ENCODE data around the gene CCSER1.

The CCSER1 gene

GRCh38 chr4:90992213-90992612 is 865.0 kb downstream of the CCSER1 start:
- no peak overlapping the region for H2AK5ac ChIP-seq (ENCODE audit: low read depth, low read length)
- H3K9me3 ChIP-seq (replicated peaks in 1 of 2; ENCODE audit: control insufficient read depth in 2 of 2, insufficient read depth in 1 of 2, low read depth in 1 of 2, low read length in 2 of 2): no peaks in the 10 kb centered on the region
- no peak overlapping the region for H3K4me2 ChIP-seq (ENCODE audit: insufficient read depth, low read length, poor library complexity, severe bottlenecking)
- H4K8ac ChIP-seq (ENCODE audit: low read depth, low read length): no peak overlapping the region
- no peak overlapping the region for H3K14ac ChIP-seq (ENCODE audit: low read length)
- no peaks in the 10 kb centered on the region for H3K79me1 ChIP-seq (ENCODE audit: low read depth, low read length)
- no peak overlapping the region for H3K4me3 ChIP-seq (ENCODE audit: low read length in 2 of 2)
- no peak overlapping the region for H2AFZ ChIP-seq (ENCODE audit: low read length)
- no peak overlapping the region for H3K27ac ChIP-seq (replicated peaks; ENCODE audit: low read length)
- no peak overlapping the region for H3K18ac ChIP-seq (ENCODE audit: low read length)
- no peak overlapping the region for H2BK5ac ChIP-seq (ENCODE audit: low read length)
- H2BK12ac ChIP-seq (ENCODE audit: low read length): no peak overlapping the region
- no peak overlapping the region for H3K23ac ChIP-seq (ENCODE audit: low read depth, low read length, poor library complexity)
- H3K4me1 ChIP-seq (ENCODE audit: control insufficient read depth in 2 of 2, insufficient read depth in 1 of 2, low read depth in 1 of 2, low read length in 2 of 2): no peaks in the 10 kb centered on the region
- H3K36me3 ChIP-seq (replicated peaks in 1 of 2; ENCODE audit: control insufficient read depth in 2 of 2, insufficient read depth in 2 of 2, low read length in 2 of 2): no peaks in the 10 kb centered on the region
- no peak for DNase-seq (ENCODE audit: low spot score)
- no peak overlapping the region for H4K91ac ChIP-seq (ENCODE audit: low read depth, low read length, poor library complexity)
- H3K9ac ChIP-seq (ENCODE audit: low read depth, low read length, poor library complexity): no peak overlapping the region
- H3K27me3 ChIP-seq (ENCODE audit: control insufficient read depth in 3 of 3, insufficient read depth in 3 of 3, low read depth in 1 of 3, low read length in 3 of 3): no peaks in the 10 kb centered on the region
- no peak overlapping the region for H2BK120ac ChIP-seq (ENCODE audit: low read depth, low read length)
- WGBS, 2 donors (ENCODE audit: extremely low coverage in 2 of 2, insufficient read length in 2 of 2, insufficient replicate concordance in 1 of 2): no CpG with 5 or more reads among the region's 2 CpGs
- no peak overlapping the region for H2BK15ac ChIP-seq (ENCODE audit: low read length)
- no peak overlapping the region for H3K4ac ChIP-seq (ENCODE audit: low read length)

- Histone ChIP-seq H3K36me3 (replicated peaks in 1 of 2; ENCODE audit: control insufficient read depth in 2 of 2, insufficient read depth in 2 of 2, low read length in 2 of 2) (no peaks in the 10 kb centered on the region), H3K27me3 (ENCODE audit: control insufficient read depth in 3 of 3, insufficient read depth in 3 of 3, low read depth in 1 of 3, low read length in 3 of 3) (no peaks in the 10 kb centered on the region), H2BK5ac (ENCODE audit: low read length) (no peak overlapping the region), H2AFZ (ENCODE audit: low read length) (no peak overlapping the region), H2BK12ac (ENCODE audit: low read length) (no peak overlapping the region), H2BK15ac (ENCODE audit: low read length) (no peak overlapping the region), H3K9me3 (replicated peaks in 1 of 2; ENCODE audit: control insufficient read depth in 2 of 2, insufficient read depth in 1 of 2, low read depth in 1 of 2, low read length in 2 of 2) (no peaks in the 10 kb centered on the region), H4K8ac (ENCODE audit: low read depth, low read length) (no peak overlapping the region), H3K4me3 (ENCODE audit: low read length in 2 of 2) (no peak overlapping the region), H3K18ac (ENCODE audit: low read length) (no peak overlapping the region), H3K23ac (ENCODE audit: low read depth, low read length, poor library complexity) (no peak overlapping the region), H3K27ac (replicated peaks; ENCODE audit: low read length) (no peak overlapping the region), H3K9ac (ENCODE audit: low read depth, low read length, poor library complexity) (no peak overlapping the region), H4K91ac (ENCODE audit: low read depth, low read length, poor library complexity) (no peak overlapping the region), H2BK120ac (ENCODE audit: low read depth, low read length) (no peak overlapping the region), H3K4me1 (ENCODE audit: control insufficient read depth in 2 of 2, insufficient read depth in 1 of 2, low read depth in 1 of 2, low read length in 2 of 2) (no peaks in the 10 kb centered on the region), H3K4ac (ENCODE audit: low read length) (no peak overlapping the region), H3K79me1 (ENCODE audit: low read depth, low read length) (no peaks in the 10 kb centered on the region), H2AK5ac (ENCODE audit: low read depth, low read length) (no peak overlapping the region), H3K4me2 (ENCODE audit: insufficient read depth, low read length, poor library complexity, severe bottlenecking) (no peak overlapping the region), H3K14ac (ENCODE audit: low read length) (no peak overlapping the region)
- DNase-seq (ENCODE audit: low spot score): no peak
- WGBS, 2 donors (ENCODE audit: extremely low coverage in 2 of 2, insufficient read length in 2 of 2, insufficient replicate concordance in 1 of 2): no CpG with 5 or more reads among the region's 1 CpG
These were observed 867.8 kb downstream of the CCSER1 start for GRCh38 chr4:90994851-90995574.

- Histone ChIP-seq H3K18ac (ENCODE audit: low read length) (no peak overlapping the region), H4K8ac (ENCODE audit: low read depth, low read length) (no peak overlapping the region), H2AFZ (ENCODE audit: low read length) (no peak overlapping the region), H3K14ac (ENCODE audit: low read length) (no peak overlapping the region), H2BK5ac (ENCODE audit: low read length) (no peak overlapping the region), H3K4me2 (ENCODE audit: insufficient read depth, low read length, poor library complexity, severe bottlenecking) (no peak overlapping the region), H2AK5ac (ENCODE audit: low read depth, low read length) (no peak overlapping the region), H3K36me3 (replicated peaks in 1 of 2; ENCODE audit: control insufficient read depth in 2 of 2, insufficient read depth in 2 of 2, low read length in 2 of 2) (no peaks in the 10 kb centered on the region), H3K9me3 (replicated peaks in 1 of 2; ENCODE audit: control insufficient read depth in 2 of 2, insufficient read depth in 1 of 2, low read depth in 1 of 2, low read length in 2 of 2) (no peaks in the 10 kb centered on the region), H4K91ac (ENCODE audit: low read depth, low read length, poor library complexity) (no peak overlapping the region), H3K23ac (ENCODE audit: low read depth, low read length, poor library complexity) (no peak overlapping the region), H3K4me1 (ENCODE audit: control insufficient read depth in 2 of 2, insufficient read depth in 1 of 2, low read depth in 1 of 2, low read length in 2 of 2) (no peaks in the 10 kb centered on the region), H2BK15ac (ENCODE audit: low read length) (no peak overlapping the region), H2BK12ac (ENCODE audit: low read length) (no peak overlapping the region), H3K79me1 (ENCODE audit: low read depth, low read length) (no peaks in the 10 kb centered on the region), H2BK120ac (ENCODE audit: low read depth, low read length) (no peak overlapping the region), H3K27me3 (ENCODE audit: control insufficient read depth in 3 of 3, insufficient read depth in 3 of 3, low read depth in 1 of 3, low read length in 3 of 3) (no peaks in the 10 kb centered on the region), H3K9ac (ENCODE audit: low read depth, low read length, poor library complexity) (no peak overlapping the region), H3K4me3 (ENCODE audit: low read length in 2 of 2) (no peak overlapping the region), H3K27ac (replicated peaks; ENCODE audit: low read length) (no peak overlapping the region), H3K4ac (ENCODE audit: low read length) (no peak overlapping the region)
- WGBS, 2 donors (ENCODE audit: extremely low coverage in 2 of 2, insufficient read length in 2 of 2, insufficient replicate concordance in 1 of 2): no CpG with 5 or more reads among the region's 1 CpG
- DNase-seq (ENCODE audit: low spot score): no peak
These were observed 868.8 kb downstream of the CCSER1 start for GRCh38 chr4:90995996-90996395.

GRCh38 chr4:90996813-90997212 is 869.6 kb downstream of the CCSER1 start:
- Histone ChIP-seq H4K91ac (ENCODE audit: low read depth, low read length, poor library complexity) (no peak overlapping the region), H3K4me3 (ENCODE audit: low read length in 2 of 2) (no peak overlapping the region), H4K8ac (ENCODE audit: low read depth, low read length) (no peak overlapping the region), H3K14ac (ENCODE audit: low read length) (no peak overlapping the region), H2BK120ac (ENCODE audit: low read depth, low read length) (no peak overlapping the region), H3K36me3 (replicated peaks in 1 of 2; ENCODE audit: control insufficient read depth in 2 of 2, insufficient read depth in 2 of 2, low read length in 2 of 2) (no peaks in the 10 kb centered on the region), H3K9ac (ENCODE audit: low read depth, low read length, poor library complexity) (no peak overlapping the region), H2AK5ac (ENCODE audit: low read depth, low read length) (no peak overlapping the region), H3K9me3 (replicated peaks in 1 of 2; ENCODE audit: control insufficient read depth in 2 of 2, insufficient read depth in 1 of 2, low read depth in 1 of 2, low read length in 2 of 2) (no peaks in the 10 kb centered on the region), H3K27ac (replicated peaks; ENCODE audit: low read length) (no peak overlapping the region), H2BK15ac (ENCODE audit: low read length) (no peak overlapping the region), H2BK12ac (ENCODE audit: low read length) (no peak overlapping the region), H3K79me1 (ENCODE audit: low read depth, low read length) (no peaks in the 10 kb centered on the region), H3K4ac (ENCODE audit: low read length) (no peak overlapping the region), H2BK5ac (ENCODE audit: low read length) (no peak overlapping the region), H3K4me1 (ENCODE audit: control insufficient read depth in 2 of 2, insufficient read depth in 1 of 2, low read depth in 1 of 2, low read length in 2 of 2) (no peaks in the 10 kb centered on the region), H3K23ac (ENCODE audit: low read depth, low read length, poor library complexity) (no peak overlapping the region), H2AFZ (ENCODE audit: low read length) (peak overlapping the region; percentile 23), H3K18ac (ENCODE audit: low read length) (no peak overlapping the region), H3K27me3 (ENCODE audit: control insufficient read depth in 3 of 3, insufficient read depth in 3 of 3, low read depth in 1 of 3, low read length in 3 of 3) (no peaks in the 10 kb centered on the region), H3K4me2 (ENCODE audit: insufficient read depth, low read length, poor library complexity, severe bottlenecking) (no peak overlapping the region)
- WGBS, 2 donors (ENCODE audit: extremely low coverage in 2 of 2, insufficient read length in 2 of 2, insufficient replicate concordance in 1 of 2): no CpG with 5 or more reads among the region's 1 CpG
- no peak for DNase-seq (ENCODE audit: low spot score)
